GM18867 (cell line): ENCODE measurements around the gene PELI1.
A peak's percentile ranks its signal among the peaks of the same experiment; 100 is the strongest.
"Not testable (repeated sequence)": the region's sequence is repeated elsewhere in the genome, so short reads cannot be mapped to it uniquely, and the experiment has no call there.

Source experiments
- ATAC-seq: cut with Tn5 transposase; IDR thresholded peaks from one replicate; pipeline ENCODE4 v1.9.1; 2021; ENCODE audit warnings: mild to moderate bottlenecking, moderate library complexity; ENCODE audit not compliant: unreplicated experiment

PELI1 gene

DNA sequence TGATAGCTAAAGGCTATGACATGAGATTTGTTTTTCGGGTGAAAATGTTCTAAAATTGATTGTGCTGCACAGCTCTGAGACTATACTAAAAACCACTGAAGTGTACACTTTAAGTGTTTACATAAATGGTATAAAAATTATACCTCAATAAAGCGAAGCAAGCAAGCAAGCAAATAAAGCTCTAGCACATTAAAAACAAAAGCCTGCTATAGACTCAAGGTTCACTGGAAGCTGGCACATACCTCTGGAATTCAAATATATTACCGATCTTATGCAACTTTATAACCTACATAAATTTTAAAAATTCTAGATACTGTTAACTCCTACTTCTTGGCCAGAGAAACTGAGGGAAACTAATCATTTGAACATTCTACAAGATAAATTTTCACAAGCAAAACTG, 20.1 kb downstream of the PELI1 start:
- ATAC-seq, result no peak

DNA sequence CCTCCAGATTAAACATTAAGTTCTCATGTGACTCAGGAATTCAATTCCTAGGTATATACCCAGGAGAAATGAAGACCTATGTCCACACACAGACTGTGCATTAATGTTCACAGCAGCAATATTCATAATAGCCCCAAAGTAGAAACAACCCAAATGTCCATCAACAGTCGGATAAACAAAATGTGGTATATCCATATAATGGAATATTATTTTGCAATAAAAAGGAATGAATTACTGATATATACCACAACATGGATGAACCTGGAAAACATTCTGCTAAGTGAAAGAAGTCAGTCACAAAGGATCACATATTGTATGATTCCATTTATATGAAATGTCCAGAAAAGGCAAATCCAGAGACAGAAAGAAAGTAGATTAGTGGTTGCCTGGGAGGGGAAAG, 20.5 kb downstream of the PELI1 start:
- no peak for ATAC-seq

GRCh38 chr2:64122358-64122757, 21.9 kb downstream of the PELI1 start:
- no peak for ATAC-seq

GRCh38 chr2:64120928-64121327, 23.3 kb downstream of the PELI1 start:
- ATAC-seq, result no peak

DNA sequence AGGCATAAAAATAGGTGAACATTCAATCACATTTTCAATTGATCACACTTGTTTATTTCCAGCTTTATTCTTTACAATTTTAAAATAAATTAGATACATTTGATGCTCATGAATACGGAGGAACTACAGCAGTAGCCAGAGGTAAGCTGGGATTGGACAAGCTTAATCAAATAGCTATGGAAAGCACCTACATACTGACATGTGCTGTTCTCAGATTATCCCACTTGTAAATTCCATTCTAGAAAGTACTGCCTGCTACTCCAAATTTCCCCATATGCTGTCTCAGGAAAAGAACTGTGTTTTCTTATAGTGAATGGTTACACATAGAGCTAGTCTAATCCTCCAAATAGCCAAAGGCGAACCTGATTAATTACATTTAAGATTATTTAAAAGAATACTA, 24.2 kb downstream of the PELI1 start:
- no peak for ATAC-seq

- no peak for ATAC-seq
These were observed 24.9 kb downstream of the PELI1 start for GRCh38 chr2:64119369-64119768.

- no peak for ATAC-seq
These were observed 28.2 kb downstream of the PELI1 start for GRCh38 chr2:64115808-64116598.

DNA sequence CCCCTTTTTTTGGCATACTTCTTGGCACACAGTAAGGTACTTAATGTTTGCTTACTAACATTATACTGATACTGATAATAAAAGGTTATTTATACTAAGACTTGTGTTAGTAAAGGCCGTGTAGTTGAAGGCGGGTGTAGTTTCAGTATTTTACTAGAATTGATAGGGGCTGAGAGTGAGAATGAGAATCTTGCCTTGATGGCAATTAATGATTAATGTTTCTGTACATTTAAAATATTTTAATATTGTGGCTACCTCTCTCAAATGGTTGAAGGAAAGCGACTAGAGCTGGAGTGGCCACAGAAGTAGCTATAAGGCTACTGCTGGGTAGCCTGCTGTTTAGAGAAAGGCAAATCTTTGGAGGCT, 29.3 kb downstream of the PELI1 start:
- ATAC-seq, result peak; percentile 21

- ATAC-seq, result peak; percentile 63
These were observed 29.9 kb downstream of the PELI1 start for GRCh38 chr2:64114063-64114911.

GRCh38 chr2:64112016-64112415, 32.2 kb downstream of the PELI1 start:
- no peak for ATAC-seq

- ATAC-seq, result no peak
These were observed 32.8 kb downstream of the PELI1 start for GRCh38 chr2:64111426-64111825.

DNA sequence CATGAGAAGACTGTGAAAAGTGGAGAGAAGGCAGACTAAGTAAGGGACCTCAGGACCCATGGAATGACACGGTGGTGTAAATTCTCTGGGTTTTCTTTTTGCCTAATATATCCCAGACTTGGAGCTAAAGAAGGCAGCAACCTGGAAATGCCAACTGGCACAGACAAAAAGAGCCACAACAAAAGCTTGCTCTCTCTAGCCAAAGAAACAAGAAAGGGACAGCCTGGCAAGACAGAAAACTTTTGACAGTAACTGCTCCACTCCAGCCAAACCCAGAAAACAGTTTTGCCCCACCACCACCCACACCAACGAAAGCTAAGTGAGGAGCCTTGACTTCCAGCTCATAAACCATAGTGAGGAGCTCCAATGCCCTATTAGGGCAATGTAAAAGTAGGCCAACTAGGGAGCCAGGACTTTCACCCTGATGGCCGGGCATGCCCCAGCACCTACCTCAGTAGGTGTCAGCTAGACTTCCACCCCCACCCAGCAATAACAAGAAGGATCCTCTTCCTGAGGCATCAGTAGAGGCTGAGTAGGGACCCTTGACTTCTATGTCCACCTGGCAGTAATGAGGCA, 35.5 kb downstream of the PELI1 start:
- no peak for ATAC-seq

GRCh38 chr2:64106481-64106880, 37.7 kb downstream of the PELI1 start:
- ATAC-seq, result no peak

DNA sequence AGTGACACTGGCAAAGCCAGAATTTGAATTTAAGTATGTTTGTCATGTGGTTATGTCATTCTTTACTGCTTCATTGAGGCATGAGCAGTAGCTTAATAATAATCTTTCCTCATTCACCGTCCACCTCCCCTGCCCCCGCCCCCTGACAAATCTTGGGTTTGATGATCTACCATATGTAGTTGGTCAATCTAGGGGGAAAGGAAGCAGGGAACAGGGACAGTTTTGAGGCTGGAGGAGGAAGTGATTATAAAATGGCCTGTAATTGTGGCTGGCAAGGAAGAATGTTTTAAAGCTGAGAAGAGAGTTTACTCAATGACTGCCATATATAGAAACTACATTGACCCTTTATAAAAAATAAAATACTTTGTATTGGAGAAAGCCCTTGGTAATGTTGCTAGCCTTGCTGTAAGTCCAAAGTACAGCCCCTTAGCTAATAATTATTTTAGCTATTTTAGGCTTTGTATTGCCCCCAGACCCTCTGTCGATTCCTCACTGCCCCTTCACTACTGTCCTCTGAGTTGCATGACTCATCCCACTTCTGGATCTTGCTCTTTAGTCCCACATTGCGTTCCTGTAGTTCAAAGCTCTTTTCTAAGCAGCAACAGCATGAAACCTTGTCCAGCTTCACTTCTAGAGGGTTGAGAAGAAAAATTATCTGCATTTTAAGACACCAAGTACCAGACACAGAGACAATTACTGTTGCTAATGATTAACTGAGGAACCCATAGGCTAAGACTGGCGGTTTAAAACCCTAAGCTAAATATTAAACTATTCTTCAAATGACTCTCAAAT, 38.4 kb downstream of the PELI1 start:
- no peak for ATAC-seq

- ATAC-seq, result no peak
These were observed 39.3 kb downstream of the PELI1 start for GRCh38 chr2:64104933-64105332.

- ATAC-seq, result not testable (repeated sequence)
These were observed 41.5 kb downstream of the PELI1 start for GRCh38 chr2:64102736-64103135.

GRCh38 chr2:64101141-64101591, 43.1 kb downstream of the PELI1 start:
- peak; percentile 50 for ATAC-seq

DNA sequence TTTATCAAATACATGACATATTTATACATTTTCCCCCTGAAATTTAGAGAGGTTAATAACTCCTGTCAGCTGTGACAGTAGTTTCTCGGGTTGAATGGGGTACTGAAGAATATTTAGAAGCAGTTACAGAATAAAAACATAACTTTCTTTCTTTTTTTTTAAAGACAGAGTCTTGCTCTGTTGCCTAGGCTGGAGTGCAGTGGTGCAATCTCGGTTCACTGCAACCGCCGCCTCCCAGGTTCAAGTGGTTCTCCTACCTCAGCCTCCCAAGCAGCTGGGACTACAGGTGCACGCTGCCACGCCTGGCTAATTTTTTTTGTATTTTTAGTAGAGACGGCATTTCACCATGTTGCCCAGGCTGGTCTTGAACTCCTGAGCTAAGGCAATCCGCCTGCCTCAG, 43.6 kb downstream of the PELI1 start:
- not testable (repeated sequence) for ATAC-seq

DNA sequence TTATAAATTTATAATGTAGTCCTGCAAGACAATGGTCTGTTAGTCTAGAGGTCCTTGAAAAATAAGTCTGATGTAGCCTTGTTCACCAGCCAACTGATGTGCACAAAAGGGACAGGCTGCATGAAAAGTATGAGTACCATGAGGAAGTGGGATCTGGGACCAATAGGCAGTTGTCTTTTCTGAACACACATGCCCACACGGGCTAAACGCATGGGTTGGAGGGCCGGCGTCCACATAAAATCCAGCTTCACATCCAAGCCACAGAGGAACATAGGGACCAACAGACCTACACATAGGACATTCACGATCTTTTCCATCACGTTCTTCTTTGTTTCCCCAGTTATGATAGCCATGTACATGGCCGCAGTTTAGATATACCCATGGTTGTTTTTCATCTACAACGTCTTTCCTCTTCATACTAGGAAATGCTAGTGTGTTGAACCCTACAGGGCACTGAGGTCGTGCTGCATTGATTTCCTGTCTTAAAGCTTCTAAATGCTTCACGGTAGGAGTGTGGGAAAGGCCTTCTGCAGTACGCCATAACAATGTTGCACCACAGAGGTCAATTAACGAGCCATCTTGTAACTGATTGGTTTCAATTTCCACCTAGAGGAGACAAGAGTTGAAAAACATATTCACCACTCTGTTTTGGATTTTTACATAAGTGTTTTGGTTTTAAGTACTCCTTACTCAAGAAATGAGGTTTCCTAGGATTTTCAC, 49.4 kb downstream of the PELI1 start:
- no peak for ATAC-seq

DNA sequence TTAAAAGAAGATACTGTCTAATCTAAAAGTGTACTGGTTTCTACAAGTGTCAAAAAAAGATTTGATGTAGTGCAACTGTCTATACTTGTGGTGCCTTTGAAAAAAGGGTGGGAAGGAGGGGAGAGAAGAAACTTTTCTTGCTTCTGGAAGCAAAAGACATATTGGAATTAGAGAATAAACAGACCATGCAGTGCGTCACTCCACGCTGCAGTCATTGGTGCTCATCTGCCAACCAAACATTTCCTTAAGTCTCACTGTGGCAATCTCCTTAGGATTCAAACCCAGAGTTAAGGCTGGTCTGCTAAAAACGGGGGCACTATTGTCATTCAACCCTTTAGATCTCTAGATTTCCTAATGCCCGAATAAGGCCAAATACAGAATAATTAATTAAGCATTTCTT, 50.9 kb downstream of the PELI1 start:
- no peak for ATAC-seq
